ENCODE results near the gene PCYT1A.
"Not testable (repeated sequence)": the region's sequence is repeated elsewhere in the genome, so short reads cannot be mapped to it uniquely, and the experiment has no call there.

Gene PCYT1A

DNA sequence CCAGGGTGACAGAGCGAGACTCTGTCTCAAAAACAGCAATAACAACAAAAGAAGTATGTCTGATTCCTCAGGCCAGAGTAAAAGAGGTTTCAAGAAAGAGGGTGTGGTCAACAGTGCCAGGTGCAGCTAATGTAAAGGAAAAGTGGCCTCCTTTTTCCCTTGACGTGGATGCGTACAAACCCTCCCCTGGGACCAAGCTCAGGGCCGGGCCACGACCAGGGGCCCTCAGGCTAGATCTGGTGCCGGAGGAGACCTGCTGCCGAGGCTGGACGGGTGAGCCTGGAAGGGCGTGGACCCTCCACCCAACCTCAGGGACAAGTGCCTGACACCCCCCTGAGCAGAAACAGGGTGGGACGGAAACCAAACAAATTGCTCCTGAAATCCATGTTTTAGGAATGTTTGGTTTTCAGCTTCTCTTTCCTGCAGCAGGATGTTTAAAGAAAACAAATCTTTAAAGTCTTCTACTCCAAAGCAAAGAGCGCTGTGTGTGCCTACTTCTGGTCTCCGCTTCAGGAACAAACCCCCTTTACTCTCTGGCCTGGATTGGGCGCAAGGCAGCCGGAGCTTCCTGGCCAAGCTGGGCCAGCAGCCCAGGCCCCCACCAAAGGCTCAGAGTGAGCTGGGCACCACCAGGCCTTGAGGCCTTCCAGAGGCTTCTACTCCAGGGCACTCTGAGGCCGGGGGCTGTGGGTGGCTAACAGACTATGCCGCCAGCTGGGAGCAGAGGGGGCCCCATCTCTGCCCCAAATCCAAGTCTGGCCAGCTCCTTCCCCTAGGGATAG, 97.8 kb downstream of the PCYT1A start:
- no peak for DNase-seq

- peak; percentile 42 for DNase-seq
Observed at GRCh38 chr3:196186651-196187573, 100.6 kb downstream of the PCYT1A start.

DNA sequence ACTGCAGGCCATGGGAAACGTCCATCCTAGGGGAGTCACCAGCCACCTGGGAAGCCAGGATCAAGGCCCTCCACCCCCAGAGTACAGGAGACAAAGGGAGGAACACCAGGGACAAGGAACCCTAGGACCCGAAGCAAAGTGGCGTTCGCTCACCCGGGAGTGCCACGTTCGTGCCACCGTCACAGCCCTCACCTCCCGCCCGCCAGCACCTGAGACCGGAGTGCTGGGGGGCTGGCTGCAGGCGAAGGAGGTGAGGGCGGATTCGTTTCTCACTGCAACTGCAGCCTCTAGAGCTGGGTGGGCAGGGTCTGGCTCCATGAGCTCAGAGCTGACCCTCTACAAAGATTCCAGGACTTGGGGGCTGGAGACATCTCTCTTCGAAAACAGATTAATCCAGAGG, 102.6 kb downstream of the PCYT1A start:
- no peak for DNase-seq

DNA sequence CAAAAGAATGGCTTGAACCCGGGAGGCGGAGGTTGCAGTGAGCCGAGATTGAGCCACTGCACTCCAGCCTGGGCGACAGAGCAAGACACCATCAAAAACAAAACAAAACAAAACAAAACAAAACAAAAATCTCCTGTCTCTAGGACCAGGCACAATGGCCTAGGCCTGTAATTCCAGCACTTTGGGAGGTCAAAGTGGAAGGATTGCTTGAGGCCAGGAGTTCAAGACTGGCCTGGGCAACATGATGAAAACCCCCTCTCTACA, 103.4 kb downstream of the PCYT1A start:
- not testable (repeated sequence) for DNase-seq

GRCh38 chr3:196181127-196181546, 106.4 kb downstream of the PCYT1A start:
- no peak for DNase-seq

- DNase-seq = no peak
Observed at GRCh38 chr3:196180346-196180745, 107.2 kb downstream of the PCYT1A start.
